Neural cell (in vitro differentiated cells): ENCODE data around the gene RINT1. TPM values are rescaled to one million over a fixed set of nuclear protein-coding genes. Genes with fewer than 3 reads are reported as not detected.

ENCODE experiments used
- H2AFZ ChIP-seq: fragments of 200-600, 300-800 bp; sonication (generic), shearing (Covaris generic); 2 replicates; pipeline ENCODE4 v1.6.0; 2014; ENCODE audit warnings: low read depth, mild to moderate bottlenecking, antibody characterized with exemption, low read length, moderate library complexity
- H3F3A ChIP-seq: fragments of 200-600 bp; shearing (Covaris generic); 2 replicates; pipeline ENCODE4 v1.6.1; 2016; ENCODE audit warnings: mild to moderate bottlenecking, moderate library complexity, mixed read lengths, antibody characterized with exemption, low read length; ENCODE audit not compliant: insufficient read depth, poor library complexity, severe bottlenecking
- H3K27ac ChIP-seq: fragments of 200-600, 300-800 bp; sonication (generic), shearing (Covaris generic); 2 replicates; pipeline ENCODE4 v1.5.1; 2014; ENCODE audit warnings: mild to moderate bottlenecking, low read length, moderate library complexity
- H3K27me3 ChIP-seq: fragments of 300-800, 200-600 bp; sonication (generic), shearing (Covaris generic); 2 replicates; pipeline ENCODE4 v1.6.0; 2014; ENCODE audit warnings: mild to moderate bottlenecking, low read depth, low read length, moderate library complexity; ENCODE audit not compliant: insufficient read depth
- H3K36me3 ChIP-seq: fragments of 300-800, 200-600 bp; sonication (generic), shearing (Covaris generic); 2 replicates; pipeline ENCODE4 v1.5.1; 2014; ENCODE audit warnings: mild to moderate bottlenecking, antibody characterized with exemption, low read length, moderate library complexity; ENCODE audit not compliant: insufficient read depth
- H3K4me2 ChIP-seq: fragments of 300-800, 200-600 bp; sonication (generic), shearing (Covaris generic); 2 replicates; pipeline ENCODE4 v1.6.0; 2014; ENCODE audit warnings: mild to moderate bottlenecking, low read length
- H3K4me3 ChIP-seq: fragments of 300-800, 200-600 bp; sonication (generic), shearing (Covaris generic); 2 replicates; pipeline ENCODE4 v1.5.1; 2014; ENCODE audit warnings: mild to moderate bottlenecking, low read length, moderate library complexity
- H3K79me2 ChIP-seq: fragments of 200-600 bp; shearing (Covaris generic); replicated peaks from 2 replicates; pipeline ENCODE4 v1.6.0; 2014; ENCODE audit warnings: mild to moderate bottlenecking, low read length, moderate library complexity; ENCODE audit not compliant: insufficient read depth
- H3K9ac ChIP-seq: fragments of 300-800, 200-600 bp; sonication (generic), shearing (Covaris generic); 2 replicates; pipeline ENCODE4 v1.6.1; 2016; ENCODE audit warnings: mild to moderate bottlenecking, low read length, mixed read lengths
- H3K9me2 ChIP-seq: fragments of 200-600 bp; shearing (Covaris generic); 2 replicates; pipeline ENCODE4 v1.6.1; 2016; ENCODE audit warnings: mild to moderate bottlenecking, low read length, mixed read lengths; ENCODE audit not compliant: insufficient read depth
- H3K9me3 ChIP-seq: fragments of 200-600, 300-800 bp; sonication (generic), shearing (Covaris generic); 2 replicates; pipeline ENCODE4 v1.6.1; 2016; ENCODE audit warnings: mild to moderate bottlenecking, mixed run types, low read length, moderate library complexity, mixed read lengths
- H4K20me1 ChIP-seq: fragments of 200-600 bp; shearing (Covaris generic); 2 replicates; pipeline ENCODE4 v1.6.1; 2016; ENCODE audit warnings: mild to moderate bottlenecking, mixed run types; ENCODE audit not compliant: insufficient read depth
- CTCF ChIP-seq: fragments of 450-650 bp; IDR thresholded peaks from 2 replicates; pipeline ENCODE4 v1.5.1; 2014; ENCODE audit warnings: antibody characterized with exemption, mild to moderate bottlenecking, moderate library complexity; ENCODE audit not compliant: poor library complexity, severe bottlenecking
- EP300 ChIP-seq: fragments of 450-650 bp; conservative IDR thresholded peaks from 2 replicates; pipeline ENCODE4 v1.6.1; 2014; ENCODE audit warnings: antibody characterized with exemption, mild to moderate bottlenecking, moderate library complexity; ENCODE audit not compliant: poor library complexity, severe bottlenecking
- EZH2 ChIP-seq: fragments of 200-600, 300-800 bp; shearing (Covaris generic), sonication (generic); IDR thresholded peaks from 2 replicates; pipeline ENCODE4 v1.6.1; 2014; ENCODE audit warnings: antibody characterized with exemption, low read length, borderline replicate concordance, mild to moderate bottlenecking; ENCODE audit not compliant: insufficient read depth, poor library complexity, severe bottlenecking
- MXI1 ChIP-seq: fragments of 450-650 bp; conservative IDR thresholded peaks from 2 replicates; pipeline ENCODE4 v1.6.1; 2014; ENCODE audit warnings: antibody characterized with exemption, mild to moderate bottlenecking; ENCODE audit not compliant: poor library complexity, severe bottlenecking
- POLR2AphosphoS5 ChIP-seq: IDR thresholded peaks from 2 replicates; pipeline ENCODE4 v1.6.1; 2012
- RAD21 ChIP-seq: fragments of 450-650 bp; conservative IDR thresholded peaks from 2 replicates; pipeline ENCODE4 v1.6.1; 2014; ENCODE audit warnings: antibody characterized with exemption, mild to moderate bottlenecking, moderate library complexity
- SMC3 ChIP-seq: fragments of 450-650 bp; conservative IDR thresholded peaks from 2 replicates; pipeline ENCODE4 v1.6.1; 2014; ENCODE audit warnings: antibody characterized with exemption, mild to moderate bottlenecking, moderate library complexity; ENCODE audit not compliant: poor library complexity
- TAF1 ChIP-seq: IDR thresholded peaks from 2 replicates; pipeline ENCODE4 v1.6.1; 2012; ENCODE audit warnings: low read depth
- polyA plus RNA-seq: library from polyadenylated mRNA; depleted of rRNA; stranded (reverse); fragments of >200 nt; gene quantifications from 2 replicates; pipeline ENCODE4 v1.2.3, GENCODE V29; 2014
- TF ChIP-seq, protein P1 (sequence below): IDR thresholded peaks from 2 replicates; pipeline ENCODE4 v1.6.1; 2012; ENCODE audit warnings: borderline replicate concordance

RINT1 gene
- polyA plus RNA-seq, 1 donor from 2014 or later, result 8.6 TPM

GRCh38 chr7:105599551-105599950 is 67.5 kb downstream of the RINT1 start:
- Histone ChIP-seq H2AFZ (no peak overlapping the region), H3K4me3 (no peak overlapping the region), H3K36me3 (no peaks in the 10 kb centered on the region), H4K20me1 (no peaks in the 10 kb centered on the region), H3K9ac (no peak overlapping the region), H3K79me2 (no peaks in the 10 kb centered on the region), H3K27me3 (no peaks in the 10 kb centered on the region), H3K9me3 (no peaks in the 10 kb centered on the region), H3F3A (no peaks in the 10 kb centered on the region), H3K27ac (no peak overlapping the region), H3K9me2 (no peaks in the 10 kb centered on the region), H3K4me2 (no peak overlapping the region)
- TF ChIP-seq TAF1 (no peak), SMC3 (no peak), MXI1 (no peak), RAD21 (no peak)
- TF ChIP-seq, protein P1, sequence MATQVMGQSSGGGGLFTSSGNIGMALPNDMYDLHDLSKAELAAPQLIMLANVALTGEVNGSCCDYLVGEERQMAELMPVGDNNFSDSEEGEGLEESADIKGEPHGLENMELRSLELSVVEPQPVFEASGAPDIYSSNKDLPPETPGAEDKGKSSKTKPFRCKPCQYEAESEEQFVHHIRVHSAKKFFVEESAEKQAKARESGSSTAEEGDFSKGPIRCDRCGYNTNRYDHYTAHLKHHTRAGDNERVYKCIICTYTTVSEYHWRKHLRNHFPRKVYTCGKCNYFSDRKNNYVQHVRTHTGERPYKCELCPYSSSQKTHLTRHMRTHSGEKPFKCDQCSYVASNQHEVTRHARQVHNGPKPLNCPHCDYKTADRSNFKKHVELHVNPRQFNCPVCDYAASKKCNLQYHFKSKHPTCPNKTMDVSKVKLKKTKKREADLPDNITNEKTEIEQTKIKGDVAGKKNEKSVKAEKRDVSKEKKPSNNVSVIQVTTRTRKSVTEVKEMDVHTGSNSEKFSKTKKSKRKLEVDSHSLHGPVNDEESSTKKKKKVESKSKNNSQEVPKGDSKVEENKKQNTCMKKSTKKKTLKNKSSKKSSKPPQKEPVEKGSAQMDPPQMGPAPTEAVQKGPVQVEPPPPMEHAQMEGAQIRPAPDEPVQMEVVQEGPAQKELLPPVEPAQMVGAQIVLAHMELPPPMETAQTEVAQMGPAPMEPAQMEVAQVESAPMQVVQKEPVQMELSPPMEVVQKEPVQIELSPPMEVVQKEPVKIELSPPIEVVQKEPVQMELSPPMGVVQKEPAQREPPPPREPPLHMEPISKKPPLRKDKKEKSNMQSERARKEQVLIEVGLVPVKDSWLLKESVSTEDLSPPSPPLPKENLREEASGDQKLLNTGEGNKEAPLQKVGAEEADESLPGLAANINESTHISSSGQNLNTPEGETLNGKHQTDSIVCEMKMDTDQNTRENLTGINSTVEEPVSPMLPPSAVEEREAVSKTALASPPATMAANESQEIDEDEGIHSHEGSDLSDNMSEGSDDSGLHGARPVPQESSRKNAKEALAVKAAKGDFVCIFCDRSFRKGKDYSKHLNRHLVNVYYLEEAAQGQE, result no peak

DNA sequence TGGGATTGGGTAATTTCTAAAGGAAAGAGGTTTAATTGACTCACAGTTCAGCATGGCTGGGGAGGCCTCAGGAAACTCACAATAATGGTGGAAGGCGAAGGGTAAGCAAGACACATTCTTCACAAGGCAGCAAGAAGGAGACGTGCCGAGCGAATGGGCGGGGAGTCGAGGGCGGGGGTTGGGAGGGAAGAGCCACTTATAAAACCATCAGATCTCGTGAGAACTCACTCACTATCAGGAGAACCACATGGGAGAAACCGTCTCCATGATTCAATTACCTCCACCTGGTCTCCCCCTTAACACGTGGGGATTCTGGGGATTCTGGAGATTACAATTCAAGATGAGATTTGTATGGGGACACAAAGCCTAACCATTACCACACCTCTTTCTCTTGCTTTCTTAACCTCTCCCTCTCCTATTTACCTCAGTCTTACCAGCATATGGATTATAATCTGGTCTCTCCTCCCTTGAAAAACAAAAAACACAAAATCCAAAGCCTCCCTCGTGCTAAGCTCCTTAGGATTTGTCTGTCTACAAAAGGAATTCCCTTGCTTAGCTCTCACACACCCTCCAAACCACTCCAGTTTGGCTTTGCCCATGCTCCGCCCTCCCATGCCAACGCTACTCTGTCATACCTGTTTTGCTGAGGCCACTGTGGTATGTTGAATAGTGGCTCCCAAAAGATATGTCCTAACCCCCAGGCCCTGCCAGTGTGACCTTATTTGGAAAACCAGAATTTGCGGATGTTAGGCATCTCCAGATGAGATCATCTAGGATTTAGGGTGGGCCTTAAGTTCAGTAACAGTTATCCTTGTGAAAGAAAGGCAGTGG is 68.9 kb downstream of the RINT1 start:
- Histone ChIP-seq H3K4me3 (no peak overlapping the region), H4K20me1 (no peaks in the 10 kb centered on the region), H3K27me3 (no peaks in the 10 kb centered on the region), H3K9ac (no peak overlapping the region), H3F3A (no peaks in the 10 kb centered on the region), H3K9me2 (no peaks in the 10 kb centered on the region), H3K27ac (no peak overlapping the region), H2AFZ (no peak overlapping the region), H3K79me2 (no peaks in the 10 kb centered on the region), H3K9me3 (no peaks in the 10 kb centered on the region), H3K36me3 (no peaks in the 10 kb centered on the region), H3K4me2 (no peak overlapping the region)
- TF ChIP-seq CTCF (no peak), EP300 (no peak), SMC3 (no peak), EZH2 (no peak), POLR2AphosphoS5 (no peak), RAD21 (no peak), MXI1 (no peak), TAF1 (no peak)
- TF ChIP-seq, protein P1, result no peak
